ENCODE results near the gene VTI1A.
A peak's percentile ranks its signal among the peaks of the same experiment; 100 is the strongest.

The VTI1A gene

DNA sequence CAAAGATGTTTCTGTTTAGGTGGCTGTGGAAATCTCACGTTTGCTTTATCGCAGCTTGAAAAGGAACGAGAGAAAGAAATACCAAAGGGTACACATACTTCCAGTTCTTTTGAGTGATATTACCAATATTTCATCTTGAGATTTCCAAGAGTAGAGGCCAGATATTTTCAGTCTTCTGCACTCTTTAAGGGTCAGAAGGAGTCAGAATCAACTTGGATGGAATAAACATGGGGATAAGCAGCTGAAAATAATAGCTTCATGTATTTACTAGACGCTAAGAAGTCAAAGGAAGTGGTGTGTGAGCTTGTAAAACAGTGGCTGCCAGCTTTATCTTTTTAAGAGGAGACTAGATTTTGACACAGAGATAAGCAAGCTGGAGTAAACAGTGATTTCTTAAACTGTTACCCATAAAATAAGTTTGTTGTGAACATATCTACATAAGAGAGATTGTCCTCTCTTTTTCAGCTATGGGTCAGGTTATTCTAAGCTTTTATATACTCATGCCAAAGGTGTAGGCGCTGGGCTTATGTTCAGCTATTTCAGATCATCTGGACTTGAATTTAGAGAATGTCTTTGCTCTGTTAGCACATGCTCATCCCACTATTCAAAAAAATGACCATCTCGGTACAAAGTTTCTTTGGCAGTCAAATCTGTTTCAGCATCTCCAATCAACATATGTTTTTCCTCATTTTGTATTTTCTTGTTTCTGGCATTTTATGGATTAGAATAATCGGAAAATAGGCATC, 332.2 kb downstream of the VTI1A start (continued):
- no peak for TF ChIP-seq ZNF202 (tag by site-specific recombination; IDR thresholded peaks at IDR 0.05; ENCODE audit: borderline replicate concordance)
- no peak for TF ChIP-seq ZNF645 (tag by site-specific recombination; IDR thresholded peaks at IDR 0.05)
- no peak for TF ChIP-seq ZNF670 (tag by site-specific recombination; IDR thresholded peaks at IDR 0.05; ENCODE audit: low read depth)
- peak; percentile 32; the same call in 1 of the 2 replicates for TF ChIP-seq BCL11B (tag by site-specific recombination; IDR thresholded peaks at IDR 0.05; ENCODE audit: low read depth)
- no peak for TF ChIP-seq ZNF610 (tag by site-specific recombination; IDR thresholded peaks at IDR 0.05; ENCODE audit: borderline replicate concordance)
- no peak for TF ChIP-seq ZSCAN4 (tag by site-specific recombination; IDR thresholded peaks at IDR 0.05)
- TF ChIP-seq, protein P1, sequence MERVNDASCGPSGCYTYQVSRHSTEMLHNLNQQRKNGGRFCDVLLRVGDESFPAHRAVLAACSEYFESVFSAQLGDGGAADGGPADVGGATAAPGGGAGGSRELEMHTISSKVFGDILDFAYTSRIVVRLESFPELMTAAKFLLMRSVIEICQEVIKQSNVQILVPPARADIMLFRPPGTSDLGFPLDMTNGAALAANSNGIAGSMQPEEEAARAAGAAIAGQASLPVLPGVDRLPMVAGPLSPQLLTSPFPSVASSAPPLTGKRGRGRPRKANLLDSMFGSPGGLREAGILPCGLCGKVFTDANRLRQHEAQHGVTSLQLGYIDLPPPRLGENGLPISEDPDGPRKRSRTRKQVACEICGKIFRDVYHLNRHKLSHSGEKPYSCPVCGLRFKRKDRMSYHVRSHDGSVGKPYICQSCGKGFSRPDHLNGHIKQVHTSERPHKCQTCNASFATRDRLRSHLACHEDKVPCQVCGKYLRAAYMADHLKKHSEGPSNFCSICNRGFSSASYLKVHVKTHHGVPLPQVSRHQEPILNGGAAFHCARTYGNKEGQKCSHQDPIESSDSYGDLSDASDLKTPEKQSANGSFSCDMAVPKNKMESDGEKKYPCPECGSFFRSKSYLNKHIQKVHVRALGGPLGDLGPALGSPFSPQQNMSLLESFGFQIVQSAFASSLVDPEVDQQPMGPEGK (tag by site-specific recombination; IDR thresholded peaks at IDR 0.05): no peak
- no peak for TF ChIP-seq ZNF266 (tag by site-specific recombination; IDR thresholded peaks at IDR 0.05; ENCODE audit: low read depth)
- no peak for TF ChIP-seq ZNF501 (tag by site-specific recombination; IDR thresholded peaks at IDR 0.05)
- TF ChIP-seq ZNF707 (tag by site-specific recombination; IDR thresholded peaks at IDR 0.05): no peak
- no peak for TF ChIP-seq ZNF792 (tag by site-specific recombination; IDR thresholded peaks at IDR 0.05)
- TF ChIP-seq, protein P2, sequence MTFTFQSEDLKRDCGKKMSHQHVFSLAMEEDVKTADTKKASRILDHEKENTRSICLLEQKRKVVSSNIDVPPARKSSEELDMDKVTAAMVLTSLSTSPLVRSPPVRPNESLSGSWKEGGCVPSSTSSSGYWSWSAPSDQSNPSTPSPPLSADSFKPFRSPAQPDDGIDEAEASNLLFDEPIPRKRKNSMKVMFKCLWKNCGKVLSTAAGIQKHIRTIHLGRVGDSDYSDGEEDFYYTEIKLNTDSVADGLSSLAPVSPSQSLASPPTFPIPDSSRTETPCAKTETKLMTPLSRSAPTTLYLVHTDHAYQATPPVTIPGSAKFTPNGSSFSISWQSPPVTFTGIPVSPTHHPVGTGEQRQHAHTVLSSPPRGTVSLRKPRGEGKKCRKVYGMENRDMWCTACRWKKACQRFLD (tag by site-specific recombination; IDR thresholded peaks at IDR 0.05): no peak
- TF ChIP-seq FEZF1 (tag by site-specific recombination; IDR thresholded peaks at IDR 0.05): peak; percentile 52; the same call in 1 of the 2 replicates
- TF ChIP-seq, protein P3, sequence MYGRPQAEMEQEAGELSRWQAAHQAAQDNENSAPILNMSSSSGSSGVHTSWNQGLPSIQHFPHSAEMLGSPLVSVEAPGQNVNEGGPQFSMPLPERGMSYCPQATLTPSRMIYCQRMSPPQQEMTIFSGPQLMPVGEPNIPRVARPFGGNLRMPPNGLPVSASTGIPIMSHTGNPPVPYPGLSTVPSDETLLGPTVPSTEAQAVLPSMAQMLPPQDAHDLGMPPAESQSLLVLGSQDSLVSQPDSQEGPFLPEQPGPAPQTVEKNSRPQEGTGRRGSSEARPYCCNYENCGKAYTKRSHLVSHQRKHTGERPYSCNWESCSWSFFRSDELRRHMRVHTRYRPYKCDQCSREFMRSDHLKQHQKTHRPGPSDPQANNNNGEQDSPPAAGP (tag by site-specific recombination; IDR thresholded peaks at IDR 0.05): no peak
- TF ChIP-seq ZNF837 (tag by site-specific recombination; IDR thresholded peaks at IDR 0.05): no peak

DNA sequence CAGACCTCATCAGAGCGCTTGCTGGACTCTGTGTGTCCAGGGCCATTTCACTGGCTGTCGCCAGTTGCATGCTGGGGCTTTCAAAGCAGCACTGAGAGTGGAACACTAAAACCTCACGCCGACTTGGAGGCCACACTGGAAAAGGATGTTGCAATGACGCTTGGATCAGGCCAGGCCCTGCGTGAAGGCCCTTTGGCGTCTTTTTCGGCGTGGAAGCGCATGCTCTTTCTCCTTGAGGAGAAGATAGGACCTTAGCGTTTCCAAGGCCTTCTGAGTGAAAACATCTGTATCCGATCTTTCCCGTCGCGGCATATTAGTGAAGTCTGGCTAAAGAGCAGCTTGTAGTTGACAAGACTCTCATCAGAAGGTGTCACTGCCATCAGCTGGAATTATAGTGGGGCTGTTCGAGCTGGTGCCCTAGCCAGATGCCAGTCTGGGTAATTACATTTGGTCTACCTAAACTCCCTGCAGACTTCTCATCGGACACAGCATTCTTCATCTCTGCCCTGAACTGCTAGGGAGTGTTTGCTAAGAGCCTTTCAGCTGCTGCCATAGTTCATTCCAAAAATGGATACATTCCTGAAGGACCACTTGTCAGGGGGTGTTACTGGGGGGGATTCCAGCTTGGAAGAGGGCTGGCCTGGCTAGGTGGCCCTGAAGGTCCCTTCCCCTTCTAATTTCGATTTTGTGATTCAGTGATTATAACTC, 335.3 kb downstream of the VTI1A start:
- Histone ChIP-seq H3K4me3 (ENCODE audit: low read depth, low read length) (no peak overlapping the region), H3K9me3 (ENCODE audit: control insufficient read depth, insufficient read depth, low read depth, low read length) (no peaks in the 10 kb centered on the region), H3K36me3 (ENCODE audit: control insufficient read depth in 2 of 2, insufficient read depth in 1 of 2, low read length in 2 of 2) (no peaks in the 10 kb centered on the region), H3K4me1 (ENCODE audit: control insufficient read depth, insufficient read depth, low read length) (peaks cover 31% of the 10 kb centered on the region), H3K27ac (ENCODE audit: extremely low read depth, low read depth, low read length) (no peak overlapping the region)
- ChIA-PET POLR2A (interaction anchor here (0.5 kb wide), 1 partner anchor 295 kb away, joined by 3 read pairs; no protein-coding TSS in a partner anchor), CTCF (no interaction called here)
- TF ChIP-seq ZNF629 (tag by site-specific recombination; IDR thresholded peaks at IDR 0.05): no peak
- TF ChIP-seq ZNF239 (tag by site-specific recombination; IDR thresholded peaks at IDR 0.05): 0 out of 2 replicates have a peak, but pooled peaks have one; percentile 71
